ES-I3 (cell line): ENCODE results near the gene LRRC8A.
A peak's percentile ranks its signal among the peaks of the same experiment; 100 is the strongest.

Source experiments
- H3K36me3 ChIP-seq: 2 replicates; pipeline ENCODE4 v1.6.1; 2013; ENCODE audit warnings: mild to moderate bottlenecking, low read length, control low read depth, moderate library complexity; ENCODE audit not compliant: insufficient read depth
- H3K4me1 ChIP-seq: 2 replicates; pipeline ENCODE4 v1.6.1; 2013; ENCODE audit warnings: mild to moderate bottlenecking, control low read depth, low read length; ENCODE audit not compliant: insufficient read depth
- H3K9ac ChIP-seq: 2 replicates; pipeline ENCODE4 v1.6.1; 2013; ENCODE audit warnings: low read depth, mild to moderate bottlenecking, low read length, moderate library complexity
- H3K9me3 ChIP-seq: 2 replicates; pipeline ENCODE4 v1.6.1; 2013; ENCODE audit warnings: mild to moderate bottlenecking, low read length, moderate library complexity; ENCODE audit not compliant: control insufficient read depth, insufficient read depth

Gene LRRC8A

DNA sequence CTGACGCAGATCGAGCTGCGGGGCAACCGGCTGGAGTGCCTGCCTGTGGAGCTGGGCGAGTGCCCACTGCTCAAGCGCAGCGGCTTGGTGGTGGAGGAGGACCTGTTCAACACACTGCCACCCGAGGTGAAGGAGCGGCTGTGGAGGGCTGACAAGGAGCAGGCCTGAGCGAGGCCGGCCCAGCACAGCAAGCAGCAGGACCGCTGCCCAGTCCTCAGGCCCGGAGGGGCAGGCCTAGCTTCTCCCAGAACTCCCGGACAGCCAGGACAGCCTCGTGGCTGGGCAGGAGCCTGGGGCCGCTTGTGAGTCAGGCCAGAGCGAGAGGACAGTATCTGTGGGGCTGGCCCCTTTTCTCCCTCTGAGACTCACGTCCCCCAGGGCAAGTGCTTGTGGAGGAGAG is 34.3 kb downstream of the LRRC8A start:
- peaks cover 11% of the 10 kb centered on the region for H3K36me3 ChIP-seq
- no peaks in the 10 kb centered on the region for H3K9me3 ChIP-seq
- H3K4me1 ChIP-seq, result peaks cover 30% of the 10 kb centered on the region
- H3K9ac ChIP-seq, result no peak overlapping the region

DNA sequence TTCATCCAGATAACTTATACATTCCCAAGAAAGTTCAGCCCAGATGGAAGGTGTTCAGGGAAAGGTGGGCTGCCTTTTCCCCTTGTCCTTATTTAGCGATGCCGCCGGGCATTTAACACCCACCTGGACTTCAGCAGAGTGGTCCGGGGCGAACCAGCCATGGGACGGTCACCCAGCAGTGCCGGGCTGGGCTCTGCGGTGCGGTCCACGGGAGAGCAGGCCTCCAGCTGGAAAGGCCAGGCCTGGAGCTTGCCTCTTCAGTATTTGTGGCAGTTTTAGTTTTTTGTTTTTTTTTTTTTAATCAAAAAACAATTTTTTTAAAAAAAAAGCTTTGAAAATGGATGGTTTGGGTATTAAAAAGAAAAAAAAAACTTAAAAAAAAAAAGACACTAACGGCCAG is 34.8 kb downstream of the LRRC8A start:
- H3K9me3 ChIP-seq, result no peaks in the 10 kb centered on the region
- peaks cover 29% of the 10 kb centered on the region for H3K4me1 ChIP-seq
- no peak overlapping the region for H3K9ac ChIP-seq
- H3K36me3 ChIP-seq, result peaks cover 11% of the 10 kb centered on the region

DNA sequence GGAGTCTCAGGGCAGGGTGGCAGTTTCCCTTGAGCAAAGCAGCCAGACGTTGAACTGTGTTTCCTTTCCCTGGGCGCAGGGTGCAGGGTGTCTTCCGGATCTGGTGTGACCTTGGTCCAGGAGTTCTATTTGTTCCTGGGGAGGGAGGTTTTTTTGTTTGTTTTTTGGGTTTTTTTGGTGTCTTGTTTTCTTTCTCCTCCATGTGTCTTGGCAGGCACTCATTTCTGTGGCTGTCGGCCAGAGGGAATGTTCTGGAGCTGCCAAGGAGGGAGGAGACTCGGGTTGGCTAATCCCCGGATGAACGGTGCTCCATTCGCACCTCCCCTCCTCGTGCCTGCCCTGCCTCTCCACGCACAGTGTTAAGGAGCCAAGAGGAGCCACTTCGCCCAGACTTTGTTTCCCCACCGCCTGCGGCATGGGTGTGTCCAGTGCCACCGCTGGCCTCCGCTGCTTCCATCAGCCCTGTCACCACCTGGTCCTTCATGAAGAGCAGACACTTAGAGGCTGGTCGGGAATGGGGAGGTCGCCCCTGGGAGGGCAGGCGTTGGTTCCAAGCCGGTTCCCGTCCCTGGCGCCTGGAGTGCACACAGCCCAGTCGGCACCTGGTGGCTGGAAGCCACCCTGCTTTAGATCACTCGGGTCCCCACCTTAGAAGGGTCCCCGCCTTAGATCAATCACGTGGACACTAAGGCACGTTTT is 35.4 kb downstream of the LRRC8A start:
- no peak overlapping the region for H3K9ac ChIP-seq
- H3K4me1 ChIP-seq, result peaks cover 27% of the 10 kb centered on the region
- peaks cover 11% of the 10 kb centered on the region for H3K36me3 ChIP-seq
- H3K9me3 ChIP-seq, result no peaks in the 10 kb centered on the region

DNA sequence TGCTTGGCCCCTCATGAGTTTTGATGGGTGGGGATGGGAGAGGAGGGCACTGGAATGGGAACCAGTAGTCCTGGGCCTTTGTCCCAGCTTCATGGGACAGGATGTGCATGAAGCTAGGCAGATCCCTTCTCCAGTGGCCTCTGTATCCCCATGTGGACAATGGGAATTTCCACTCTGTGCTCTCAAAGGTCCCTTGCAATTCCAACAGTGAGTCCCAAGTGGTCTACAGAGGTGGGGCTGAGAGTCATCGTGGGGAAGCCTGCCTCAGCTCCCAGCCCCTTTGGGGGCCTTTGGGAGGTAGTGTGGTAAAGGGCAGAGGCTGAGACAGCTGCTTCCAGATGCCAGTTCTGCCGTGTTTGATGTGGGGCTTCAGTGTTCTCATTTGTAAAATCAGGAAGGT is 37.0 kb downstream of the LRRC8A start:
- Histone ChIP-seq H3K4me1 (peaks cover 18% of the 10 kb centered on the region; the same call in 1 of the 2 replicates), H3K36me3 (peaks cover 11% of the 10 kb centered on the region), H3K9me3 (no peaks in the 10 kb centered on the region), H3K9ac (no peak overlapping the region)

DNA sequence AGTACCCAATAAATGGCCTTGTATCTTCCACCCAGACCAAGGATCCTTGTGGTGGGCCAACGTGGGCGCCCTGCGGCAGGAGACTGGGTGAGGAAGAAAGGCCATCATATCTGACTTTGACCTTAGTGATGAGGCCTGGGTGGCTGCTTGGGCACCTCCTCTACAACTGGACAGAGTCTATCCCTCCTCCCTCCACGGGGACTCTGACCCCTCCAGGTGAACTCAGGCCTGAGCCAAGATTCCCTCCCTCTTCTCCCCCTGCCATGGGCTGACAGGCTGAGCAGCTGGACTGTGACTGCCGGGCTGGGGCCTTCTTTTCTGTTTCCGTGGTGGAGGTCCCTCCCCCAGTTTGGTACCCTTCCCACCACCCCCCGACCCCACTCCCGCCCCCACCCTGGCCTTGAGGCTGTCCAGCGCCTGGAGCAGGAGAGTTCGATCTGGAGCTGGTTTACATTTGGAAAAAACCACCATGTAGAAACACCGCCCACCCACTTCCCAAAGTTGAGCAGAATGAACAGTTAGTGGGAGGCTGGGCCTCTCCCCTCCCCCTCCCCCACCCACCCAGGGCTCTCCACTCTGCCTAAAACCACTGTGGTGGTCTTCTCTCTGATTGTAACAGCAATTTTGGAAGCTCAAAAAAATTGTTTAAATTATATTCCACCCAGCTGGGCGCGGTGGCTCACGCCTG is 37.6 kb downstream of the LRRC8A start:
- peaks cover 18% of the 10 kb centered on the region; the same call in 1 of the 2 replicates for H3K4me1 ChIP-seq
- no peaks in the 10 kb centered on the region for H3K9me3 ChIP-seq
- no peak overlapping the region for H3K9ac ChIP-seq
- H3K36me3 ChIP-seq, result peaks cover 11% of the 10 kb centered on the region

DNA sequence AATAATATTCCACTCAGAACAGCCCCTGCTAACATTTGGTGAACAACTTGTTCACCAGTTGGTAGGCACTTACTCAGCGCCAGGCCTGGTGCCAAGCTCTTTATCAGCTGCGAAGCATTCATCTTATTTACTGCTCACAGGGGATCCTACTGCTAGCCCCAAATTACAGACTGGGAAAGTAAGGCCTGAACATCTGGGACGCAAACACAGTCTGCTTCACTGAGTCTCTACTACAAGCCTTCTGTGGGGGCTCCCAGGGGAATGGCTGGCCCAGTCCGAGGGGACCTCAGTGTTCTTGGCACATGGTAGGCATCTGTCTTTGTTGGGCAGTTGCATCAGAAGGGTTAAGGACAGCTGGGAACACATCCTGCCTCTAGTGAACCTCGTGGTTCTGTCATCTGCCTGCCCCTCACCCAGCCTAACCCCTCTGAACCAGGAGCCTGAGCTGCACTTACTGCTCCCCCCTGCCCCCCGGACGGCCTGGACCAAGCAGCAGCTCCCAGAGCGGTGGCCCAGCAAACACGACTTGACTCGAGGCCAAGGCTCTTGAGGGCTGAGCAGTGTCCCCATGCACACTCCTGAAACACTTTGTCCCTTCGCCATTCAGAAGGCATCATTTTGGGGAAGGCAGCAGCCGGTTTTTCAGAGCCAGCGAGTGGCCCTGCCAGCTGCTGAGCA is 38.6 kb downstream of the LRRC8A start, which contains the start of gene PHYHD1:
PHYHD1 (plus strand) TSS at position 602 of the 678 bp plus-strand sequence. CDS start 1,342 bp downstream, outside the sequence.
- Histone ChIP-seq H3K9me3 (no peaks in the 10 kb centered on the region), H3K4me1 (peaks cover 18% of the 10 kb centered on the region; the same call in 1 of the 2 replicates), H3K9ac (peak within 1 kb of the TSS; percentile 76), H3K36me3 (peaks cover 11% of the 10 kb centered on the region; the same call in 1 of the 2 replicates)

DNA sequence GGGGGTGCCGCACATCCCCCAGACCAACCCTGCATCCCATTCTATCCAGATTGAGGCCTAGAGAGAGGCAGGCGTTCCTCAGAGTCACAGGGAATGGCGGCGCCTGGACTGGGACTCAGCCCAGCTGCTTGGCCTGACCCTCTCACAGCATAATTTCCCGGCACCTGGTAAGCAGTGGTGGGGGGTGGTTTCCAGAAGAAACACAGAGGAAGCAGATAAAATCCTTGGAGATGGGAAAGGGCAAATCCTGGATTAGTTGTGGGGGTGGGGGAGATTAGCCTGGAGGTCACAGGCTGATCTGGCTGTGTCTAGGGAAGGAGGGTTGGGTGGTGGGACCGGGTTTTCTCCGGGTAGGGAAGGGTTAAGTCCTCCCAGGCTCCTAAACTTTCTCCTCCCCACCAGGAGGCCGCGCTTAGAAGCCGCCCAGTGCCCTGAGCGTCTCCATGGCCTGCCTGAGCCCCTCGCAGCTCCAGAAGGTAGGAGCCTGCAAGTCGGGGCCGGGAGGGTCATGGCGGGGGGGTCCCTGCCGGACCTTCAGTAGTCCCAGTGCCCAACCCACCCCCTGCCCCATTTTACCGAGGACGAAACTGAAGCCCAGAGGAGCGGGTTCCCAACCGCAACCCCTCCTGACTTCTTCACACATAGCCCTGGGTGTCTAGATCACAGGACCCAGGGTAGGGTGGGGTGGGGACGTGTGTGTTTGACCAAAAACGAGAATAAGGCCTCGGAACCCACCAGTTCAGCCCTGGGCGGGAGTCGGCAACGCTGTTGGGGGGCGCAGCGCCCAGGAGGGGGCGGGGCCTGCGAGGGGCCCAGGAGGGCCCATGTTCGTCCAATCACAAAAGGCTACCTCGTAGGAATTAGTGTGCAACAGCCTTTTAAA is 40.2 kb downstream of the LRRC8A start:
- H3K36me3 ChIP-seq, result peaks cover 11% of the 10 kb centered on the region; the same call in 1 of the 2 replicates
- no peaks in the 10 kb centered on the region for H3K9me3 ChIP-seq
- peak overlapping the region; percentile 76 for H3K9ac ChIP-seq
- H3K4me1 ChIP-seq, result peaks cover 18% of the 10 kb centered on the region; the same call in 1 of the 2 replicates

DNA sequence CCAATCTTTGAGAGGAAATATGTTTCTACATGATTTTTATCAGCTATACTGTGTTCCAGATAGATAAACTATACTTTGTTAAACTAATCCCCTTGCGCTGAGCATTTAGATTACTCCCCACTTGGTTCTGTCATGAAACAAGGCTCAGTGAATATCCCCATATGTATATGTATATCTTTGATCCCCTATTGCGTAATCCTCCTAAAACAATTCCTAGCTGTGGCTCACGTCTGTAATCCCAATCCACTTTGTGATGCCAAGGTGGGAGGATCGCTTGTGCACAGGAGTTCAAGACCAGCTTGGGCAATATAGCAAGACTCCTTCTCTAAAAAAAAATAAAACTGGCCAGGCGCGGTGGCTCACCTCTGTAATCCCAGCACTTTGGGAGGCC is 41.6 kb downstream of the LRRC8A start:
- Histone ChIP-seq H3K9me3 (no peaks in the 10 kb centered on the region), H3K4me1 (peaks cover 22% of the 10 kb centered on the region; the same call in 1 of the 2 replicates), H3K9ac (no peak overlapping the region), H3K36me3 (0 out of 2 replicates have a peak, but pooled peaks cover 3% of the 10 kb centered on the region)

DNA sequence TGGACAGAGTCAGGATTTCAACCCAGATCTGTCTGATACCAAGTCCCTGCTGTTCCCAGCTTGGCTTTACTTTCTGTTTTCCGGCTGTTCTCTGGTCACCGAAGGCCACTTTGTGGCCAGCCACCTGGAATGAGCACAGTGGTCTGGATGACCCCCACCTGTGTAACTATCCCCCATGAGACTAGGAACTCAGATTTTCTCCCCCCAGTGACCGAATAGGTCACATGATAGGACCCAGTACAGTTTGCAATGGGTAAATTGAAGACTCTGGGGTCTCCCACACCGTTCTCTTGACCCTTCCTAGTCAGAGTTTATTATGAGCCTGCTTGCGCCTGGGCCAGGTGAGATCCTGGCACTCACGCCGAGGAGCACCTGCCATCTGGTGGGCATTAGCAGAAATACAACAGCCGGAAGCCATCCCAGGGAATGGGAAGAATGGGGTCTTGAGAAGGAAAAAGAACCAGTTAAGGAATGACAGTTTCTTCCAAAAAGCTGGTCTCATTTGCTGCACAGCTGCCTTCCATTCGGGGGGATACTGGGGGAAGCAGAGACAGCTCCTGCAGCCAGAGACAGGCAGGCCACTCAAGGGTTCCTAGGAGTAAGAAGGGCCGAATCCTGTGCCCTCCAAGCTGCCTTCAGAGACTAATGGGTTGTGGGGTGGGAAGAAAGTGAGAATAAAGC is 45.9 kb downstream of the LRRC8A start:
- Histone ChIP-seq H3K36me3 (no peaks in the 10 kb centered on the region), H3K9ac (no peak overlapping the region), H3K4me1 (peaks cover 4% of the 10 kb centered on the region; the same call in 1 of the 2 replicates), H3K9me3 (no peaks in the 10 kb centered on the region)

DNA sequence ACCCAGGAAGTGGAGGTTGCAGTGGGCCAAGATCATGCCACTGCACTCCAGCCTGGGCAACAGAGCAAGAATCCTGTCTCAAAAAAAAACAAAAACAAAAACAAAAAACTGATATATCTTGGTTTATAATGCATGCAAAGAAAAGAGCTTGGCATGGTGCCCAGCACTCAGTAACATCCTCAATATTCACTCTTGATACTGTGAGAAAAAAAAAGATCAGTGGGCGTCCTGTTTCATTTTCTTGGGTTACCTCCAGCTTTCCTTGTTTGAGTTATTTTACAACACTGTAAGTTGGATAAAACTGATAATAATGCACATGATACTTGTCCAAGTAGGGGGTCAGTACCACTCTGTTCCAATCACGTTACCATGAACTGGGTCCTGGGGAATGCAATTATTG is 46.7 kb downstream of the LRRC8A start:
- Histone ChIP-seq H3K9me3 (no peaks in the 10 kb centered on the region), H3K9ac (no peak overlapping the region), H3K36me3 (no peaks in the 10 kb centered on the region), H3K4me1 (peaks cover 4% of the 10 kb centered on the region; the same call in 1 of the 2 replicates)

DNA sequence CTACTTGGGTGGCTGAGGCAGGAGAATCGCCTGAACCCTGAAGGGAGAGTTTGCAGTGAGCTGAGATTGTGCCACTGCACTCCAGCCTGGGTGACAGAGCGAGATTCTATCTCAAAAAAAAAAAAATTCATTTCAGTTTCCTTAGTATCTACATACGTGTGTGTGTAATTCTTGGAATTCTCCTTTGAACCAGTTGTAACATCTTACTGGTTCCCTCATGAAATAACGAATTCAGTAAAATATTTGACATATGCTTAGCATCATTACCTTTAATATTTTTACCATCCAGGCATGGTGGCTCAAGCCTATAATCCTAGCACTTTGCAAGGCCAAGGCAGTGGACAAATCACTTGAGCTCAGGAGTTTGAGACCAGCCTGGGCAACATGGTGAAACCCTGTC is 47.6 kb downstream of the LRRC8A start:
- Histone ChIP-seq H3K9me3 (no peaks in the 10 kb centered on the region), H3K9ac (no peak overlapping the region), H3K36me3 (no peaks in the 10 kb centered on the region), H3K4me1 (peaks cover 4% of the 10 kb centered on the region; the same call in 1 of the 2 replicates)

DNA sequence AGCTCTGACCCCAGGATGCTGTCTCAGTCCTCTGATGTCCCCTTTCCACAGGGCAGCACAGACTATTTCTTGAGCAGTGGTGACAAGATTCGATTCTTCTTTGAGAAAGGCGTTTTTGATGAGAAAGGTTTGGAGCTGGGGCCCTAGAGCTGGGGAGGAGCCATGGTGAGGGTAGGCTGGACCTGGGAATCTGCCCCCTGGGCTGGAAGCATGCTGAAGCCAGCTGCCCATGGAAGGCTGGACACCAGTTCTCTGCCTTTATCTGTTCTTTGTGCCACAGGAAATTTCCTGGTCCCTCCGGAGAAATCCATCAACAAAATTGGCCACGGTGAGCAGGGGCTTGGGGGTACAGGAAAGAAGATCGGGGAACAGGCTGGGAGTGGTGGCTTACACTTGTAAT is 51.8 kb downstream of the LRRC8A start:
- Histone ChIP-seq H3K36me3 (no peaks in the 10 kb centered on the region), H3K9me3 (no peaks in the 10 kb centered on the region), H3K4me1 (no peaks in the 10 kb centered on the region), H3K9ac (no peak overlapping the region)

DNA sequence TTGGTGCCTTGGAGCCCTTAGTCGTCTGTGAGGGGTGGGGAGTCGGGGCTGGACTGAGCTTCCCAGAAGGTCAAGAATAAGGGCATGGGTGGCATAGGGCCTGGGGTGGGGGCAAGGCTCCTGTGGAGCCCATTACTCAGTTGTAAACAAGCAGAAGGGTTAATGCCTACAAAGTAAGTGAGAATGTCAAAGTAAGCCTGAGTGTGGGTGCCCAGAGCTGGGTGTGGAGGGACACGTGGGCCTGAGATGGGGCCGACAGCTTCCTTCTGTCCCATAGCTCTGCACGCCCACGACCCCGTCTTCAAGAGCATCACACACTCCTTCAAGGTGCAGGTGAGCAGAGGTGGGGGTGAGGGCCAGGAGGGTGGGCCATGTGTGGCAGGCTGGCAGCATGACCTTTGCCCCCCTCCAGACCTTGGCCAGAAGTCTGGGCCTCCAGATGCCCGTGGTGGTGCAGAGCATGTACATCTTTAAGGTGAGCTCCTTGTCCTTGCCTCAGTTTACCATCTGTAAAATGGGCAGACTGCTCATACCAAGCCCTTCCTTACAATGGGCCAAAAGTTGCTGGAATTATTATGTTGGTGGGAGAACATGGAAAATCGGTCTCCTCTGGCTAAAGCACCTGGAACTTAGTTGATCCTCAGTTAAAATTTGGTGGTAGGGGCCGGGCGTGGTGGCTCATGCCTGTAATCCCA is 54.4 kb downstream of the LRRC8A start:
- no peak overlapping the region for H3K9ac ChIP-seq

More for the DNA sequence above, 54.4 kb downstream of the LRRC8A start:
- Histone ChIP-seq H3K36me3 (no peaks in the 10 kb centered on the region; the same call in 1 of the 2 replicates), H3K4me1 (no peaks in the 10 kb centered on the region; the same call in 1 of the 2 replicates), H3K9me3 (no peaks in the 10 kb centered on the region)
